Measurements from ENCODE around the gene CARD11.

Gene CARD11

GRCh38 chr7:2982401-2982800, 61.3 kb downstream of the CARD11 start:
- Mint-ChIP-seq H3K27ac (peak overlapping the region; percentile 90 to 92), H3K36me3 (ENCODE audit: insufficient read depth) (peaks cover 44% of the 10 kb centered on the region), H3K4me1 (ENCODE audit: low read depth in 2 of 2) (peaks cover 75 to 77% of the 10 kb centered on the region in 2 donors), H3K4me3 (peak overlapping the region; percentile 66 to 70), H3K9me3 (no peaks in the 10 kb centered on the region), H3K27me3 (no peaks in the 10 kb centered on the region)
- ATAC-seq (replicated peaks) (no peak), DNase-seq (no peak)

- peak overlapping the region; percentile 59 to 87 for H3K4me3 Mint-ChIP-seq
- DNase-seq (no peak), ATAC-seq (replicated peaks) (no peak)
- H3K9me3 Mint-ChIP-seq: no peaks in the 10 kb centered on the region
- H3K27ac Mint-ChIP-seq: peak overlapping the region; percentile 10 to 95
- H3K36me3 Mint-ChIP-seq (ENCODE audit: insufficient read depth): peaks cover 47% of the 10 kb centered on the region
- peaks cover 71 to 72% of the 10 kb centered on the region in 2 donors for H3K4me1 Mint-ChIP-seq (ENCODE audit: low read depth in 2 of 2)
- H3K27me3 Mint-ChIP-seq: no peaks in the 10 kb centered on the region
Observed at GRCh38 chr7:2981103-2981480, 62.6 kb downstream of the CARD11 start.

- Mint-ChIP-seq H3K27ac (peak overlapping the region; percentile 10 to 95), H3K27me3 (no peaks in the 10 kb centered on the region), H3K36me3 (ENCODE audit: insufficient read depth) (peaks cover 52% of the 10 kb centered on the region), H3K4me1 (ENCODE audit: low read depth in 2 of 2) (peaks cover 73 to 74% of the 10 kb centered on the region in 2 donors), H3K9me3 (no peaks in the 10 kb centered on the region), H3K4me3 (peak overlapping the region; percentile 59 to 87)
- no peak for DNase-seq
- ATAC-seq (replicated peaks): no peak
Observed at GRCh38 chr7:2980401-2981102, 63.1 kb downstream of the CARD11 start.

GRCh38 chr7:2979951-2980350, 63.7 kb downstream of the CARD11 start:
- no peaks in the 10 kb centered on the region for H3K9me3 Mint-ChIP-seq
- H3K27me3 Mint-ChIP-seq: no peaks in the 10 kb centered on the region
- ATAC-seq (replicated peaks) (no peak), DNase-seq (no peak)
- peaks cover 74 to 77% of the 10 kb centered on the region in 2 donors for H3K4me1 Mint-ChIP-seq (ENCODE audit: low read depth in 2 of 2)
- peaks cover 56% of the 10 kb centered on the region for H3K36me3 Mint-ChIP-seq (ENCODE audit: insufficient read depth)
- peak overlapping the region; percentile 54 to 95 for H3K27ac Mint-ChIP-seq
- peak overlapping the region; percentile 59 to 87 for H3K4me3 Mint-ChIP-seq

GRCh38 chr7:2979201-2979631, 64.5 kb downstream of the CARD11 start:
- no peaks in the 10 kb centered on the region for H3K9me3 Mint-ChIP-seq
- H3K36me3 Mint-ChIP-seq (ENCODE audit: insufficient read depth): peaks cover 55% of the 10 kb centered on the region
- H3K27ac Mint-ChIP-seq: peak overlapping the region; percentile 95 to 96
- ATAC-seq (replicated peaks): no peak
- H3K4me3 Mint-ChIP-seq: peak overlapping the region; percentile 85 to 87
- H3K4me1 Mint-ChIP-seq (ENCODE audit: low read depth in 2 of 2): peaks cover 68 to 75% of the 10 kb centered on the region in 2 donors
- H3K27me3 Mint-ChIP-seq: no peaks in the 10 kb centered on the region
- no peak for DNase-seq

GRCh38 chr7:2978408-2978807, 65.3 kb downstream of the CARD11 start:
- H3K36me3 Mint-ChIP-seq (ENCODE audit: insufficient read depth): peaks cover 53% of the 10 kb centered on the region
- H3K4me3 Mint-ChIP-seq: peak overlapping the region; percentile 85 to 87
- peaks cover 62 to 68% of the 10 kb centered on the region in 2 donors for H3K4me1 Mint-ChIP-seq (ENCODE audit: low read depth in 2 of 2)
- H3K27ac Mint-ChIP-seq: peak overlapping the region; percentile 95 to 96
- H3K9me3 Mint-ChIP-seq: no peaks in the 10 kb centered on the region
- no peaks in the 10 kb centered on the region for H3K27me3 Mint-ChIP-seq
- DNase-seq: peak; percentile 44 to 60 (median 56)
- ATAC-seq (replicated peaks): peak; percentile 70

- peak overlapping the region in 1 of 2 donors; percentile 74 for H3K27ac Mint-ChIP-seq
- H3K9me3 Mint-ChIP-seq: no peaks in the 10 kb centered on the region
- ATAC-seq (replicated peaks) (no peak), DNase-seq (no peak)
- H3K27me3 Mint-ChIP-seq: no peaks in the 10 kb centered on the region
- no peak overlapping the region for H3K4me3 Mint-ChIP-seq
- peaks cover 41% of the 10 kb centered on the region for H3K36me3 Mint-ChIP-seq (ENCODE audit: insufficient read depth)
- H3K4me1 Mint-ChIP-seq (ENCODE audit: low read depth in 2 of 2): peaks cover 48 to 58% of the 10 kb centered on the region in 2 donors
Observed at GRCh38 chr7:2975821-2976371, 67.8 kb downstream of the CARD11 start.

GRCh38 chr7:2974093-2974819, 69.4 kb downstream of the CARD11 start:
- ATAC-seq (replicated peaks): no peak
- no peak for DNase-seq
- peak overlapping the region; percentile 39 to 74 for H3K27ac Mint-ChIP-seq
- H3K27me3 Mint-ChIP-seq: no peaks in the 10 kb centered on the region
- H3K4me1 Mint-ChIP-seq (ENCODE audit: low read depth in 2 of 2): peaks cover 37 to 43% of the 10 kb centered on the region in 2 donors
- no peaks in the 10 kb centered on the region for H3K9me3 Mint-ChIP-seq
- peaks cover 38% of the 10 kb centered on the region for H3K36me3 Mint-ChIP-seq (ENCODE audit: insufficient read depth)
- no peak overlapping the region for H3K4me3 Mint-ChIP-seq

GRCh38 chr7:2972835-2973161, 70.9 kb downstream of the CARD11 start:
- Mint-ChIP-seq H3K36me3 (ENCODE audit: insufficient read depth) (peaks cover 30% of the 10 kb centered on the region), H3K9me3 (no peaks in the 10 kb centered on the region), H3K27ac (peak overlapping the region in 1 of 2 donors; percentile 85), H3K4me3 (peak overlapping the region in 1 of 2 donors; percentile 8), H3K27me3 (no peaks in the 10 kb centered on the region), H3K4me1 (ENCODE audit: low read depth in 2 of 2) (peaks cover 23 to 30% of the 10 kb centered on the region in 2 donors)
- no peak for ATAC-seq (replicated peaks)
- DNase-seq: no peak

GRCh38 chr7:2971914-2972834, 71.5 kb downstream of the CARD11 start:
- H3K4me3 Mint-ChIP-seq: peak overlapping the region in 1 of 2 donors; percentile 65
- H3K27me3 Mint-ChIP-seq: no peaks in the 10 kb centered on the region
- H3K36me3 Mint-ChIP-seq (ENCODE audit: insufficient read depth): peaks cover 26% of the 10 kb centered on the region
- peak overlapping the region; percentile 44 to 85 for H3K27ac Mint-ChIP-seq
- no peaks in the 10 kb centered on the region for H3K9me3 Mint-ChIP-seq
- ATAC-seq (replicated peaks) (no peak), DNase-seq (no peak)
- H3K4me1 Mint-ChIP-seq (ENCODE audit: low read depth in 2 of 2): peaks cover 19 to 29% of the 10 kb centered on the region in 2 donors

GRCh38 chr7:2970861-2971260, 72.8 kb downstream of the CARD11 start:
- H3K36me3 Mint-ChIP-seq (ENCODE audit: insufficient read depth): peaks cover 28% of the 10 kb centered on the region
- DNase-seq (no peak), ATAC-seq (replicated peaks) (no peak)
- no peaks in the 10 kb centered on the region for H3K27me3 Mint-ChIP-seq
- H3K4me3 Mint-ChIP-seq: no peak overlapping the region
- H3K27ac Mint-ChIP-seq: no peak overlapping the region
- H3K9me3 Mint-ChIP-seq: peaks cover 0 to 3% of the 10 kb centered on the region in 2 donors
- H3K4me1 Mint-ChIP-seq (ENCODE audit: low read depth in 2 of 2): peaks cover 16 to 25% of the 10 kb centered on the region in 2 donors

GRCh38 chr7:2970307-2970664, 73.4 kb downstream of the CARD11 start:
- DNase-seq: no peak
- H3K9me3 Mint-ChIP-seq: peaks cover 0 to 5% of the 10 kb centered on the region in 2 donors
- H3K27me3 Mint-ChIP-seq: no peaks in the 10 kb centered on the region
- H3K4me1 Mint-ChIP-seq (ENCODE audit: low read depth in 2 of 2): peaks cover 11 to 26% of the 10 kb centered on the region in 2 donors
- H3K36me3 Mint-ChIP-seq (ENCODE audit: insufficient read depth): peaks cover 22% of the 10 kb centered on the region
- ATAC-seq (replicated peaks): no peak
- no peak overlapping the region for H3K4me3 Mint-ChIP-seq
- no peak overlapping the region for H3K27ac Mint-ChIP-seq

Measured in effector memory CD8-positive, alpha-beta T cell (primary cell).